Large intestine (tissue), 3 donors: ENCODE results near the gene CIROP. TPM values are rescaled to one million over a fixed set of nuclear protein-coding genes. Genes with fewer than 3 reads are reported as not detected.

Experiments
- DNase-seq, 2 donors: peaks; one replicate each; pipeline versions ENCODE4 v3.0.0 to v3.0.0-alpha.2; 2013
- H3K27ac ChIP-seq: one replicate; pipeline ENCODE4 v1.5.1; 2013; ENCODE audit warnings: low read length
- H3K27me3 ChIP-seq: 2 replicates; pipeline ENCODE4 v1.6.1; 2013; ENCODE audit warnings: low read length; ENCODE audit not compliant: control insufficient read depth, insufficient read depth
- H3K36me3 ChIP-seq: 2 replicates; pipeline ENCODE4 v1.6.1; 2013; ENCODE audit warnings: low read length; ENCODE audit not compliant: control insufficient read depth, insufficient read depth
- H3K4me1 ChIP-seq: one replicate; pipeline ENCODE4 v1.6.1; 2013; ENCODE audit warnings: low read length; ENCODE audit not compliant: control insufficient read depth, insufficient read depth
- H3K4me3 ChIP-seq: one replicate; pipeline ENCODE4 v1.5.1; 2013; ENCODE audit warnings: low read length
- H3K9me3 ChIP-seq: one replicate; pipeline ENCODE4 v1.6.1; 2013; ENCODE audit warnings: mild to moderate bottlenecking, low read depth, low read length, moderate library complexity; ENCODE audit not compliant: control insufficient read depth
- WGBS: methylation state at CpG from one replicate; pipeline ENCODE4 v1.1.5; 2013; ENCODE audit warnings: low lambda C conversion rate; ENCODE audit not compliant: insufficient coverage; 5-methylcytosine and 5-hydroxymethylcytosine counted together
- polyA plus RNA-seq: library from polyadenylated mRNA; unstranded; fragments of 120-200 nt; gene quantifications from one replicate; pipeline ENCODE4 v1.2.1, GENCODE V29; 2013

Gene CIROP
- polyA plus RNA-seq, 1 donor: 0.01 TPM

GRCh38 chr14:23103581-23103980 lies 1.2 kb downstream of the CIROP start:
- DNase-seq: no peak
- Histone ChIP-seq H3K27me3 (peaks cover 10% of the 10 kb centered on the region), H3K4me1 (no peaks in the 10 kb centered on the region), H3K36me3 (peaks cover 9% of the 10 kb centered on the region), H3K27ac (no peak overlapping the region), H3K4me3 (no peak overlapping the region), H3K9me3 (peaks cover 6% of the 10 kb centered on the region)
- no CpG with 5 or more reads among the region's 4 CpGs for WGBS

- WGBS: no CpG with 5 or more reads among the region's 2 CpGs
- peaks cover 17% of the 10 kb centered on the region for H3K36me3 ChIP-seq
- no peak overlapping the region for H3K4me3 ChIP-seq
- DNase-seq: no peak
- no peaks in the 10 kb centered on the region for H3K4me1 ChIP-seq
- no peak overlapping the region for H3K27ac ChIP-seq
- no peaks in the 10 kb centered on the region for H3K9me3 ChIP-seq
- peaks cover 10% of the 10 kb centered on the region for H3K27me3 ChIP-seq
Measured at GRCh38 chr14:23102801-23103200, 2.0 kb downstream of the CIROP start.

- WGBS: 81% methylated on average over 2 of the region's 10 CpGs
- Histone ChIP-seq H3K36me3 (peaks cover 20% of the 10 kb centered on the region), H3K4me1 (no peaks in the 10 kb centered on the region), H3K27ac (no peak overlapping the region), H3K27me3 (peaks cover 10% of the 10 kb centered on the region), H3K9me3 (no peaks in the 10 kb centered on the region), H3K4me3 (no peak overlapping the region)
- no peak for DNase-seq
Measured at GRCh38 chr14:23101986-23102625, 2.7 kb downstream of the CIROP start.

- 80% methylated on average over 1 of the region's 6 CpGs for WGBS
- H3K36me3 ChIP-seq: peaks cover 20% of the 10 kb centered on the region
- H3K27me3 ChIP-seq: peaks cover 10% of the 10 kb centered on the region
- no peak overlapping the region for H3K27ac ChIP-seq
- no peak for DNase-seq
- H3K4me3 ChIP-seq: no peak overlapping the region
- no peaks in the 10 kb centered on the region for H3K9me3 ChIP-seq
- H3K4me1 ChIP-seq: no peaks in the 10 kb centered on the region
Measured at GRCh38 chr14:23101213-23101970, 3.4 kb downstream of the CIROP start.

GRCh38 chr14:23099212-23099861 lies 5.5 kb downstream of the CIROP start:
- H3K27me3 ChIP-seq: peaks cover 6% of the 10 kb centered on the region
- no peaks in the 10 kb centered on the region for H3K9me3 ChIP-seq
- peaks cover 20% of the 10 kb centered on the region for H3K36me3 ChIP-seq
- H3K27ac ChIP-seq: no peak overlapping the region
- H3K4me3 ChIP-seq: no peak overlapping the region
- no CpG with 5 or more reads among the region's 10 CpGs for WGBS
- no peak for DNase-seq
- no peaks in the 10 kb centered on the region for H3K4me1 ChIP-seq

- DNase-seq: no peak
- H3K4me3 ChIP-seq: no peak overlapping the region
- H3K9me3 ChIP-seq: no peaks in the 10 kb centered on the region
- H3K27ac ChIP-seq: no peak overlapping the region
- WGBS: no CpG with 5 or more reads among the region's 7 CpGs
- H3K36me3 ChIP-seq: peaks cover 20% of the 10 kb centered on the region
- H3K4me1 ChIP-seq: peaks cover 10% of the 10 kb centered on the region
- H3K27me3 ChIP-seq: peaks cover 1% of the 10 kb centered on the region
Measured at GRCh38 chr14:23097786-23098185, 7.0 kb downstream of the CIROP start.

GRCh38 chr14:23095196-23096108 lies 9.3 kb downstream of the CIROP start, which contains the start of gene C14orf119:
Gene C14orf119, plus strand, starts transcription at chr14:23095505. Its CDS starts 2,154 bp downstream, at chr14:23097659.
- H3K9me3 ChIP-seq: no peaks in the 10 kb centered on the region
- WGBS: no CpG with 5 or more reads among the region's 46 CpGs
- H3K36me3 ChIP-seq: peaks cover 39% of the 10 kb centered on the region
- peak; percentile 100 for DNase-seq
- peaks cover 13% of the 10 kb centered on the region for H3K4me1 ChIP-seq
- H3K27ac ChIP-seq: peak within 1 kb of the TSS; percentile 98
- H3K27me3 ChIP-seq: no peaks in the 10 kb centered on the region
- H3K4me3 ChIP-seq: peak within 1 kb of the TSS; percentile 95

- H3K27ac ChIP-seq: peak within 1 kb of the TSS; percentile 98
- peak within 1 kb of the TSS; percentile 95 for H3K4me3 ChIP-seq
- DNase-seq: peak in 1 of 2 donors; percentile 84
- no peaks in the 10 kb centered on the region for H3K9me3 ChIP-seq
- no peaks in the 10 kb centered on the region for H3K27me3 ChIP-seq
- H3K36me3 ChIP-seq: peaks cover 45% of the 10 kb centered on the region
- peaks cover 13% of the 10 kb centered on the region for H3K4me1 ChIP-seq
- no CpG with 5 or more reads among the region's 55 CpGs for WGBS
Measured at GRCh38 chr14:23094666-23095195, 10.1 kb downstream of the CIROP start, which contains the start of gene ACIN1. Gene ACIN1, minus strand, starts transcription at chr14:23095136. Its CDS starts 24 bp downstream, at chr14:23095112.

GRCh38 chr14:23093991-23094665 lies 10.7 kb downstream of the CIROP start:
- no peaks in the 10 kb centered on the region for H3K9me3 ChIP-seq
- peak overlapping the region; percentile 98 for H3K27ac ChIP-seq
- H3K4me3 ChIP-seq: peak overlapping the region; percentile 95
- no peaks in the 10 kb centered on the region for H3K27me3 ChIP-seq
- peaks cover 46% of the 10 kb centered on the region for H3K36me3 ChIP-seq
- whole genome bisulfite sequencing: 0% methylated on average over 4 of the region's 14 CpGs
- H3K4me1 ChIP-seq: peaks cover 13% of the 10 kb centered on the region
- DNase-seq: no peak
